ENCODE results near the gene C22orf15. TPM values are rescaled to one million over a fixed set of nuclear protein-coding genes. Genes with fewer than 3 reads are reported as not detected.

C22orf15 gene
- polyA plus RNA-seq, 2 of the 4 experiments (the other 2 are of a cell fraction) = not detected

DNA sequence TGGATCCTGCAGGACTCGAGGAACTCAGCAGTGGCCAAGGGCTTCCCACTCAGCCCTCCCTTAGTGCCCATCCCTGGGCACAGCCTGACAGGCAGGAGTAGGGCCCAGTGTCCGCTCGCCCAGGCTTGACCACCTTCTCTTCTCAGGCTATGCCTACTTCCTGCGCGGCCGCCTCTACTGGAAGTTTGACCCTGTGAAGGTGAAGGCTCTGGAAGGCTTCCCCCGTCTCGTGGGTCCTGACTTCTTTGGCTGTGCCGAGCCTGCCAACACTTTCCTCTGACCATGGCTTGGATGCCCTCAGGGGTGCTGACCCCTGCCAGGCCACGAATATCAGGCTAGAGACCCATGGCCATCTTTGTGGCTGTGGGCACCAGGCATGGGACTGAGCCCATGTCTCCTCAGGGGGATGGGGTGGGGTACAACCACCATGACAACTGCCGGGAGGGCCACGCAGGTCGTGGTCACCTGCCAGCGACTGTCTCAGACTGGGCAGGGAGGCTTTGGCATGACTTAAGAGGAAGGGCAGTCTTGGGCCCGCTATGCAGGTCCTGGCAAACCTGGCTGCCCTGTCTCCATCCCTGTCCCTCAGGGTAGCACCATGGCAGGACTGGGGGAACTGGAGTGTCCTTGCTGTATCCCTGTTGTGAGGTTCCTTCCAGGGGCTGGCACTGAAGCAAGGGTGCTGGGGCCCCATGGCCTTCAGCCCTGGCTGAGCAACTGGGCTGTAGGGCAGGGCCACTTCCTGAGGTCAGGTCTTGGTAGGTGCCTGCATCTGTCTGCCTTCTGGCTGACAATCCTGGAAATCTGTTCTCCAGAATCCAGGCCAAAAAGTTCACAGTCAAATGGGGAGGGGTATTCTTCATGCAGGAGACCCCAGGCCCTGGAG lies 20.7 kb downstream of the C22orf15 start:
- no peak for TF ChIP-seq ZNF302 (CRISPR knock-in tag; IDR thresholded peaks at IDR 0.05)
- ChIA-PET POLR2A (no interaction called here), CTCF (no interaction called here)
- H3K9me3 ChIP-seq = no peaks in the 10 kb centered on the region
- no peak overlapping the region for H3K4me3 ChIP-seq
- no peak for DNase-seq (ENCODE audit: low read depth in 1 of 2, low spot score in 1 of 2)
- 61% methylated on average over 5 of the region's 15 CpGs for WGBS (ENCODE audit: missing lambda C conversion rate)
- H3K4me1 ChIP-seq = peaks cover 39% of the 10 kb centered on the region
- ATAC-seq = no peak
- FAIRE-seq = no peak
- H3K4me2 ChIP-seq = peak overlapping the region; percentile 43
- peak overlapping the region in 1 of 2 experiments; percentile 66; a peak in 3 of 6 replicates for H3K27ac ChIP-seq

DNA sequence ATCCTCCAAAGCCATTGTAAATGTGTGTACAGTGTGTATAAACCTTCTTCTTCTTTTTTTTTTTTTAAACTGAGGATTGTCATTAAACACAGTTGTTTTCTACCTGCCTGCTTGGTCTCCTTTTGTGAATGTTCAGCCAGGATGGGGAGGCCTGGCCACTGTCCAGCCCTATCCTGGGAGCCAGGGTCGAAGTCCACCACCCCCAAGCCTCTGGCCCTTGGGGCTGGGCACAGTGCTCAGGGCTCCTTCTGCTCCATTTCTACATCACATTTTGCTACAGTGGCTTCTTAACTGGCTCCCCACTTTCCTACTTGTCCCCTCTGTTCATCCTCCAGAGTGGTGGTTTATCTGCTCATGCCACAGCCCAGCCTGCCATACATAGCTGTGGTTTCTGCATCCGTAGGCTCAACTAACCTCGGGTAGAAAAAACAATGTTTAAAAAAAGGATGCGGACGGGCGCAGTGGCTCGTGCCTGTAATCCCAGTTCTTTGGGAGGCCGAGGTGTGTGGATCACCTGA lies 21.5 kb downstream of the C22orf15 start:
- FAIRE-seq (no peak), ATAC-seq (no peak), DNase-seq (ENCODE audit: low read depth in 1 of 2, low spot score in 1 of 2) (no peak)
- ChIA-PET CTCF (no interaction called here), POLR2A (no interaction called here)
- Histone ChIP-seq H3K4me1 (peaks cover 41% of the 10 kb centered on the region), H3K4me2 (peak overlapping the region; percentile 43), H3K27ac (peak overlapping the region in 1 of 2 experiments; percentile 66; a peak in 3 of 6 replicates), H3K4me3 (no peak overlapping the region), H3K9me3 (no peaks in the 10 kb centered on the region)
- TF ChIP-seq, protein P1, sequence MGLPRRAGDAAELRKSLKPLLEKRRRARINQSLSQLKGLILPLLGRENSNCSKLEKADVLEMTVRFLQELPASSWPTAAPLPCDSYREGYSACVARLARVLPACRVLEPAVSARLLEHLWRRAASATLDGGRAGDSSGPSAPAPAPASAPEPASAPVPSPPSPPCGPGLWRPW (IDR thresholded peaks at IDR 0.05) = no peak
- TF ChIP-seq EHF (CRISPR knock-in tag; IDR thresholded peaks at IDR 0.05) (no peak), HOXB5 (CRISPR knock-in tag; IDR thresholded peaks at IDR 0.05) (no peak), HDAC2 (IDR thresholded peaks at IDR 0.05) (no peak), PHF8 (IDR thresholded peaks at IDR 0.05; ENCODE audit: borderline replicate concordance, low read depth) (no peak), HOXA7 (CRISPR knock-in tag; IDR thresholded peaks at IDR 0.05) (no peak), SREBF2 (IDR thresholded peaks at IDR 0.05) (no peak), FOXS1 (CRISPR knock-in tag; IDR thresholded peaks at IDR 0.05) (no peak), MAX (IDR thresholded peaks at IDR 0.05) (no peak), PBX3 (IDR thresholded peaks at IDR 0.05) (no peak), SMC3 (IDR thresholded peaks at IDR 0.05) (no peak), NR3C1 (IDR thresholded peaks at IDR 0.05) (no peak), KDM5A (IDR thresholded peaks at IDR 0.05) (no peak)
- TF ChIP-seq, protein P2, sequence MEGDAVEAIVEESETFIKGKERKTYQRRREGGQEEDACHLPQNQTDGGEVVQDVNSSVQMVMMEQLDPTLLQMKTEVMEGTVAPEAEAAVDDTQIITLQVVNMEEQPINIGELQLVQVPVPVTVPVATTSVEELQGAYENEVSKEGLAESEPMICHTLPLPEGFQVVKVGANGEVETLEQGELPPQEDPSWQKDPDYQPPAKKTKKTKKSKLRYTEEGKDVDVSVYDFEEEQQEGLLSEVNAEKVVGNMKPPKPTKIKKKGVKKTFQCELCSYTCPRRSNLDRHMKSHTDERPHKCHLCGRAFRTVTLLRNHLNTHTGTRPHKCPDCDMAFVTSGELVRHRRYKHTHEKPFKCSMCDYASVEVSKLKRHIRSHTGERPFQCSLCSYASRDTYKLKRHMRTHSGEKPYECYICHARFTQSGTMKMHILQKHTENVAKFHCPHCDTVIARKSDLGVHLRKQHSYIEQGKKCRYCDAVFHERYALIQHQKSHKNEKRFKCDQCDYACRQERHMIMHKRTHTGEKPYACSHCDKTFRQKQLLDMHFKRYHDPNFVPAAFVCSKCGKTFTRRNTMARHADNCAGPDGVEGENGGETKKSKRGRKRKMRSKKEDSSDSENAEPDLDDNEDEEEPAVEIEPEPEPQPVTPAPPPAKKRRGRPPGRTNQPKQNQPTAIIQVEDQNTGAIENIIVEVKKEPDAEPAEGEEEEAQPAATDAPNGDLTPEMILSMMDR (IDR thresholded peaks at IDR 0.05) = no peak
- TF ChIP-seq, protein P3, sequence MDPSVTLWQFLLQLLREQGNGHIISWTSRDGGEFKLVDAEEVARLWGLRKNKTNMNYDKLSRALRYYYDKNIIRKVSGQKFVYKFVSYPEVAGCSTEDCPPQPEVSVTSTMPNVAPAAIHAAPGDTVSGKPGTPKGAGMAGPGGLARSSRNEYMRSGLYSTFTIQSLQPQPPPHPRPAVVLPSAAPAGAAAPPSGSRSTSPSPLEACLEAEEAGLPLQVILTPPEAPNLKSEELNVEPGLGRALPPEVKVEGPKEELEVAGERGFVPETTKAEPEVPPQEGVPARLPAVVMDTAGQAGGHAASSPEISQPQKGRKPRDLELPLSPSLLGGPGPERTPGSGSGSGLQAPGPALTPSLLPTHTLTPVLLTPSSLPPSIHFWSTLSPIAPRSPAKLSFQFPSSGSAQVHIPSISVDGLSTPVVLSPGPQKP (IDR thresholded peaks at IDR 0.05; ENCODE audit: low read depth, low read length) = no peak
- 77% methylated on average over 4 of the region's 8 CpGs for WGBS (ENCODE audit: missing lambda C conversion rate)

DNA sequence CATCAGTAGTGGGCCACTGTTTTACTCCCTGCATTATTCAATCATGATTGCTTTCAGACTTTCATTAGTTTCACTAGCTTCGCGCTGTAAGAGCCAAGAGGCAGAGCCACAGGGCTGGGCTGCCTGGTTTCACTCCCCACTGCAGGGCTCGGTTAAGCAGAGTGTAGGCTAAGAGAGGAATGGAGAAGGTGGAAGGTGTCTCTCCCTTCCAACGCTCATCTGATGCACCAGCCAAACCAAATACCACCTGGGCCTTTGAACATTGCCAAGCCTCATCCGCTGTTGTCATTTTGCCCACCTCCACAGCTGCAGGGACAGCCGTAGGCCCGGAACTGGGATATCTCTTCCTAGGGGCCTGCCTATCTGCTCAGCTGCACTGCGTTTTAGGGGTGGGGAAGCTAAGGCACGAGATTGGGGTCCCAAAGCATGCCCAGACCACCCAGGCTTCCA lies 23.5 kb downstream of the C22orf15 start:
- ChIA-PET CTCF (interaction anchor here (0.6 to 1.7 kb wide), 4 partner anchors 11 to 63 kb away, joined by 3 to 8 read pairs (median 4); partner anchors contain the start of gene CHCHD10), POLR2A (no interaction called here)
- TF ChIP-seq ESRRA (IDR thresholded peaks at IDR 0.05; ENCODE audit: borderline replicate concordance, low read length) = no peak
- no peak for TF ChIP-seq USF2 (IDR thresholded peaks at IDR 0.05)
- TF ChIP-seq SREBF2 (IDR thresholded peaks at IDR 0.05) = no peak
- no peak for TF ChIP-seq TP53 (CRISPR knock-in tag; IDR thresholded peaks at IDR 0.05)
- no peak for TF ChIP-seq ZNF302 (CRISPR knock-in tag; IDR thresholded peaks at IDR 0.05)
- ATAC-seq = no peak
- H3K9me3 ChIP-seq = no peaks in the 10 kb centered on the region
- peaks cover 36% of the 10 kb centered on the region for H3K4me1 ChIP-seq
- no peak for DNase-seq (ENCODE audit: low read depth in 1 of 2, low spot score in 1 of 2)
- peak overlapping the region; percentile 99 to 100 for H3K27ac ChIP-seq
- FAIRE-seq = no peak
- peak overlapping the region; percentile 89 for H3K4me3 ChIP-seq
- peak overlapping the region; percentile 89 for H3K4me2 ChIP-seq
- 60% methylated on average over 9 of the region's 9 CpGs for WGBS (ENCODE audit: missing lambda C conversion rate)

All from A549 (cell line).